IMR-90 (cell line): Measurements from ENCODE around the gene KMT2E. TPM values are rescaled to one million over a fixed set of nuclear protein-coding genes. Genes with fewer than 3 reads are reported as not detected.

ENCODE experiments used
- ATAC-seq: fragments of 200-7000 bp; cut with Tn5 transposase; 2 replicates; pipeline ENCODE4 v1.9.1; 2020; ENCODE audit warnings: low read depth, mild to moderate bottlenecking, moderate library complexity
- BruUV-seq: library from RNA; stranded (reverse); fragments of 400-500 nt; replicated peaks from 2 replicates; lab custom pipeline; 2021; lab: Mats Ljungman, UMichigan
- CTCF ChIA-PET: fragments of 300-600 bp; formaldehyde crosslinking; extraction: SDS; loops from one replicate; lab custom pipeline; 2021; ENCODE audit warnings: antibody characterized with exemption; lab: Yijun Ruan, JAX
- POLR2A ChIA-PET: fragments of 300-600 bp; sonication (Branson Sonifier 250); formaldehyde crosslinking; loops from one replicate; lab custom pipeline; 2022; ENCODE audit warnings: antibody characterized with exemption; ENCODE audit not compliant: unreplicated experiment; lab: Charles Lee
- DNase-seq: peaks from one replicate; pipeline ENCODE4 v3.0.0; 2013
- H2AFZ ChIP-seq: replicated peaks from 2 replicates; pipeline ENCODE3; 2013; ENCODE audit warnings: low read length, mild to moderate bottlenecking; ENCODE audit not compliant: poor library complexity
- H2AK5ac ChIP-seq: 2 replicates; pipeline ENCODE4 v1.6.1; 2013; ENCODE audit warnings: low read depth, low read length, inconsistent platforms
- H2AK9ac ChIP-seq: replicated peaks from 2 replicates; pipeline ENCODE3; 2013; ENCODE audit warnings: mild to moderate bottlenecking, low read depth, low read length, moderate library complexity; ENCODE audit not compliant: poor library complexity
- H2BK120ac ChIP-seq: 2 replicates; pipeline ENCODE4 v1.6.1; 2013; ENCODE audit warnings: low read depth, low read length, inconsistent platforms
- H2BK15ac ChIP-seq: 3 replicates; pipeline ENCODE4 v1.6.1; 2013; ENCODE audit warnings: low read depth, low read length, inconsistent platforms
- H2BK20ac ChIP-seq: 2 replicates; pipeline ENCODE4 v1.6.1; 2013; ENCODE audit warnings: low read depth, mild to moderate bottlenecking, inconsistent platforms, low read length, moderate library complexity
- H2BK5ac ChIP-seq: 2 replicates; pipeline ENCODE4 v1.6.1; 2013; ENCODE audit warnings: mild to moderate bottlenecking, low read depth, low read length, inconsistent platforms; ENCODE audit not compliant: poor library complexity, severe bottlenecking
- H3K14ac ChIP-seq: replicated peaks from 2 replicates; pipeline ENCODE4 v1.6.1; 2013; ENCODE audit warnings: low read depth, low read length, inconsistent platforms
- H3K18ac ChIP-seq: 2 replicates; pipeline ENCODE4 v1.6.1; 2013; ENCODE audit warnings: low read depth, low read length, control low read depth
- H3K23ac ChIP-seq: 2 replicates; pipeline ENCODE4 v1.6.1; 2013; ENCODE audit warnings: low read depth, low read length, inconsistent platforms
- H3K27ac ChIP-seq: 2 replicates; pipeline ENCODE4 v1.5.1; 2013; ENCODE audit warnings: mild to moderate bottlenecking, control low read depth, low read length; ENCODE audit not compliant: insufficient read depth
- H3K27me3 ChIP-seq: 2 replicates; pipeline ENCODE4 v1.6.1; 2013; ENCODE audit warnings: low read length; ENCODE audit not compliant: control insufficient read depth, insufficient read depth
- H3K36me3 ChIP-seq: 2 replicates; pipeline ENCODE4 v1.6.1; 2013; ENCODE audit warnings: low read length, mixed read lengths; ENCODE audit not compliant: control insufficient read depth, insufficient read depth
- H3K4ac ChIP-seq: 2 replicates; pipeline ENCODE4 v1.6.1; 2013; ENCODE audit warnings: low read depth, low read length, inconsistent platforms
- H3K4me1 ChIP-seq: 2 replicates; pipeline ENCODE4 v1.6.1; 2013; ENCODE audit warnings: low read length, mixed read lengths; ENCODE audit not compliant: control insufficient read depth, insufficient read depth
- H3K4me2 ChIP-seq: 2 replicates; pipeline ENCODE4 v1.6.1; 2013; ENCODE audit warnings: low read depth, mild to moderate bottlenecking, control low read depth, low read length, moderate library complexity
- H3K4me3 ChIP-seq: 2 replicates; pipeline ENCODE4 v1.5.1; 2013; ENCODE audit warnings: low read depth, mild to moderate bottlenecking, control low read depth, low read length, moderate library complexity; ENCODE audit not compliant: insufficient read depth
- H3K56ac ChIP-seq: 2 replicates; pipeline ENCODE4 v1.6.1; 2013; ENCODE audit warnings: low read length, inconsistent platforms; ENCODE audit not compliant: insufficient read depth; ENCODE audit errors: extremely low read depth
- H3K79me1 ChIP-seq, 2 experiments: 2 replicates each; pipeline ENCODE4 v1.6.1; 2013; ENCODE audit warnings: low read length in 2 of 2, inconsistent platforms in 1 of 2, low read depth in 1 of 2
- H3K9ac ChIP-seq: 2 replicates; pipeline ENCODE4 v1.6.1; 2013; ENCODE audit warnings: low read depth, low read length, control low read depth
- H3K9me1 ChIP-seq: 2 replicates; pipeline ENCODE4 v1.6.1; 2013; ENCODE audit warnings: low read length, inconsistent platforms; ENCODE audit not compliant: insufficient read depth
- H3K9me3 ChIP-seq: 2 replicates; pipeline ENCODE4 v1.6.1; 2013; ENCODE audit warnings: low read length; ENCODE audit not compliant: control insufficient read depth, insufficient read depth
- H4K20me1 ChIP-seq: 2 replicates; pipeline ENCODE4 v1.6.1; 2013; ENCODE audit warnings: low read length, inconsistent platforms; ENCODE audit not compliant: insufficient read depth
- H4K5ac ChIP-seq: 2 replicates; pipeline ENCODE4 v1.6.1; 2013; ENCODE audit warnings: mild to moderate bottlenecking, low read depth, low read length, control low read depth
- H4K8ac ChIP-seq, 2 experiments: 2 replicates each; pipeline ENCODE4 v1.6.1; 2013; ENCODE audit warnings: low read depth in 2 of 2, low read length in 2 of 2, control low read depth in 1 of 2, inconsistent platforms in 1 of 2
- H4K91ac ChIP-seq: 2 replicates; pipeline ENCODE4 v1.6.1; 2013; ENCODE audit warnings: low read depth, low read length, inconsistent platforms; ENCODE audit not compliant: insufficient read depth
- CHD1 ChIP-seq: IDR thresholded peaks from 2 replicates; pipeline ENCODE4 v1.6.1; 2012; ENCODE audit warnings: low read depth, low read length, improper control_type of control experiment
- ELK1 ChIP-seq: fragments of 150-350 bp; IDR thresholded peaks from 2 replicates; pipeline ENCODE4 v1.6.1; 2016; ENCODE audit warnings: low read depth, mild to moderate bottlenecking, low read length, moderate library complexity, borderline replicate concordance
- MAFK ChIP-seq: IDR thresholded peaks from 2 replicates; pipeline ENCODE4 v1.6.1; 2012; ENCODE audit warnings: low read depth, low read length, improper control_type of control experiment
- POLR2A ChIP-seq: IDR thresholded peaks from 2 replicates; pipeline ENCODE4 v1.6.1; 2012; ENCODE audit warnings: mild to moderate bottlenecking, low read depth, low read length
- WGBS, 2 experiments: methylation state at CpG; one replicate each; pipeline versions ENCODE4 v1.1.5 to v1.1.7; 2013; ENCODE audit warnings: missing lambda C conversion rate in 2 of 2; ENCODE audit not compliant: insufficient read length in 1 of 2; ENCODE audit errors: extremely low coverage in 2 of 2; 5-methylcytosine and 5-hydroxymethylcytosine counted together
- dilution Hi-C: fragments of 300-500 bp; cut with HindIII; formaldehyde crosslinking; loops from one replicate; pipeline ENCODE4 v1.14.3; 2018; ENCODE audit warnings: low sequenced_read_pairs; ENCODE audit not compliant: unreplicated experiment
- in situ Hi-C: fragments of 300-500 bp; cut with MboI; formaldehyde crosslinking; loops from 3 replicates; pipeline ENCODE4 v1.14.3; 2019; ENCODE audit warnings: low sequenced_read_pairs, inconsistent platforms, mixed read lengths
- intact Hi-C: fragments of 100-400 bp; cut with micrococcal nuclease; formaldehyde crosslinking; loops from 2 replicates; pipeline ENCODE4 v1.10.0; 2022
- polyA plus RNA-seq, 3 experiments: library from polyadenylated mRNA; depleted of rRNA; stranded (reverse); fragments of >200 nt; gene quantifications; 2 replicates each; pipeline ENCODE4 v1.2.3, GENCODE V29; 2012; ENCODE audit warnings: low replicate concordance in 1 of 3
- total RNA-seq: library from RNA; depleted of rRNA; stranded (reverse); fragments of >200 nt; gene quantifications from 2 replicates; pipeline ENCODE4 v1.2.3, GENCODE V29; 2012

The KMT2E gene
- total and polyA plus RNA-seq, 2 of the 4 experiments (the other 2 are of a cell fraction), result 16.8 to 79.2 TPM

- Histone ChIP-seq H2AFZ (no peak overlapping the region), H3K9ac (no peak overlapping the region), H3K79me1 (peaks cover 25 to 58% of the 10 kb centered on the region in 2 experiments), H3K27ac (no peak overlapping the region), H4K8ac (no peak overlapping the region), H3K56ac (no peak overlapping the region), H4K91ac (no peak overlapping the region), H2BK15ac (no peak overlapping the region), H2BK120ac (no peak overlapping the region), H3K4ac (no peak overlapping the region), H3K36me3 (peaks cover 1% of the 10 kb centered on the region; the same call in 1 of the 2 replicates), H4K5ac (no peak overlapping the region), H3K4me2 (no peak overlapping the region), H2AK9ac (no peak overlapping the region), H2BK20ac (no peak overlapping the region), H3K4me3 (no peak overlapping the region), H3K9me1 (peaks cover 14% of the 10 kb centered on the region), H2BK5ac (no peak overlapping the region), H3K27me3 (no peaks in the 10 kb centered on the region), H3K4me1 (peaks cover 26% of the 10 kb centered on the region), H3K23ac (no peak overlapping the region), H3K14ac (no peak overlapping the region), H2AK5ac (no peak overlapping the region), H4K20me1 (no peaks in the 10 kb centered on the region; the same call in 1 of the 2 replicates), H3K9me3 (no peaks in the 10 kb centered on the region), H3K18ac (no peak overlapping the region)
- WGBS, 2 experiments, result no CpG with 5 or more reads among the region's 1 CpG
- intact Hi-C loops (no loop called here), in situ Hi-C loops (no loop called here), dilution Hi-C loops (no loop called here)
- BruUV-seq, result no TSS peak
- CTCF ChIA-PET, result no interaction called here
- TF ChIP-seq ELK1, result no peak
- peak; percentile 30; the same call in 1 of the 2 replicates for TF ChIP-seq MAFK
- no peak for TF ChIP-seq CHD1
- TF ChIP-seq POLR2A, result no peak
- ATAC-seq (no peak), DNase-seq (no peak)
- POLR2A ChIA-PET, result interaction anchor here (0.5 kb wide), 1 partner anchor 37 kb away, joined by 5 read pairs; no protein-coding TSS in a partner anchor
These were observed 35.5 kb upstream of the KMT2E start for GRCh38 chr7:104978460-104978859.
